ENCODE data around the gene LRPAP1. TPM values are rescaled to one million over a fixed set of nuclear protein-coding genes. Genes with fewer than 3 reads are reported as not detected.

LRPAP1 gene
- polyA plus RNA-seq, 1 of the 3 experiments (the other 2 are of a cell fraction) = 209 TPM

GRCh38 chr4:3476936-3477749, 55.1 kb downstream of the LRPAP1 start:
- POLR2A ChIA-PET = no interaction called here

More at GRCh38 chr4:3476936-3477749, 55.1 kb downstream of the LRPAP1 start:
- Histone ChIP-seq H3K27ac (ENCODE audit: low read depth in 2 of 2, low read length in 1 of 2) (no peak overlapping the region), H2AFZ (ENCODE audit: low read depth) (no peak overlapping the region), H3K36me3 (replicated peaks in 1 of 2; ENCODE audit: control insufficient read depth in 1 of 2, insufficient read depth in 2 of 2, low read length in 1 of 2) (no peaks in the 10 kb centered on the region), H3K27me3 (ENCODE audit: insufficient read depth) (no peaks in the 10 kb centered on the region), H3K4me2 (no peak overlapping the region), H3K4me3 (ENCODE audit: low read depth in 2 of 2, low read length in 1 of 2) (no peak overlapping the region), H3K9ac (no peak overlapping the region), H3K9me3 (no peaks in the 10 kb centered on the region), H3K9me2 (no peaks in the 10 kb centered on the region), H3F3A (replicated peaks; ENCODE audit: insufficient read depth) (no peaks in the 10 kb centered on the region), H4K20me1 (ENCODE audit: insufficient read depth) (no peaks in the 10 kb centered on the region), H3K4me1 (ENCODE audit: control insufficient read depth in 1 of 2, insufficient read depth in 2 of 2, low read depth in 1 of 2, low read length in 1 of 2) (peaks cover 0 to 3% of the 10 kb centered on the region in 2 experiments; a peak in 1 of 4 replicates), H3K79me2 (ENCODE audit: insufficient read depth) (no peaks in the 10 kb centered on the region)
- 63% methylated on average over 7 of the region's 27 CpGs for WGBS (ENCODE audit: low lambda C conversion rate)
- TF ChIP-seq TCF12 (IDR thresholded peaks at IDR 0.05) = no peak
- TF ChIP-seq, protein P1, sequence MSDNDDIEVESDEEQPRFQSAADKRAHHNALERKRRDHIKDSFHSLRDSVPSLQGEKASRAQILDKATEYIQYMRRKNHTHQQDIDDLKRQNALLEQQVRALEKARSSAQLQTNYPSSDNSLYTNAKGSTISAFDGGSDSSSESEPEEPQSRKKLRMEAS (IDR thresholded peaks at IDR 0.05; ENCODE audit: low read depth) = no peak
- TF ChIP-seq EZH2phosphoT487 (IDR thresholded peaks at IDR 0.05; ENCODE audit: borderline replicate concordance, low read depth) = no peak
- no peak for TF ChIP-seq TAF1 (IDR thresholded peaks at IDR 0.05; ENCODE audit: borderline replicate concordance, low read depth, low read length)
- no peak for TF ChIP-seq TEAD4 (IDR thresholded peaks at IDR 0.05; ENCODE audit: borderline replicate concordance, insufficient read depth)
- TF ChIP-seq NFIC (IDR thresholded peaks at IDR 0.05; ENCODE audit: borderline replicate concordance) = no peak
- no peak for TF ChIP-seq RXRA (IDR thresholded peaks at IDR 0.05; ENCODE audit: borderline replicate concordance, low read depth)
- TF ChIP-seq SMC3 (IDR thresholded peaks at IDR 0.05; ENCODE audit: low read depth, low read length) = no peak
- TF ChIP-seq MXI1 (IDR thresholded peaks at IDR 0.05; ENCODE audit: low read depth, low read length) = no peak
- no peak for TF ChIP-seq CHD2 (IDR thresholded peaks at IDR 0.05; ENCODE audit: low read length, partially characterized antibody)
- TF ChIP-seq CTCF (IDR thresholded peaks at IDR 0.05) = no peak
- no peak for TF ChIP-seq ELF1 (IDR thresholded peaks at IDR 0.05)
- TF ChIP-seq, protein P2, sequence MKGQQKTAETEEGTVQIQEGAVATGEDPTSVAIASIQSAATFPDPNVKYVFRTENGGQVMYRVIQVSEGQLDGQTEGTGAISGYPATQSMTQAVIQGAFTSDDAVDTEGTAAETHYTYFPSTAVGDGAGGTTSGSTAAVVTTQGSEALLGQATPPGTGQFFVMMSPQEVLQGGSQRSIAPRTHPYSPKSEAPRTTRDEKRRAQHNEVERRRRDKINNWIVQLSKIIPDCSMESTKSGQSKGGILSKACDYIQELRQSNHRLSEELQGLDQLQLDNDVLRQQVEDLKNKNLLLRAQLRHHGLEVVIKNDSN (IDR thresholded peaks at IDR 0.05; ENCODE audit: borderline replicate concordance, low read depth) = no peak
- no peak for TF ChIP-seq SIN3A (IDR thresholded peaks at IDR 0.05; ENCODE audit: borderline replicate concordance, low read depth, low read length)
- TF ChIP-seq YY1 (IDR thresholded peaks at IDR 0.05; ENCODE audit: low read depth) = no peak
- TF ChIP-seq GABPA (IDR thresholded peaks at IDR 0.05; ENCODE audit: low read depth) = no peak
- TF ChIP-seq ZBTB33 (IDR thresholded peaks at IDR 0.05; ENCODE audit: borderline replicate concordance, low read depth) = no peak
- no peak for TF ChIP-seq RFX5 (IDR thresholded peaks at IDR 0.05; ENCODE audit: low read length)
- CTCF ChIA-PET = interaction anchor here (1.0 to 5.8 kb wide), 4 partner anchors 25 to 369 kb away, joined by 3 to 34 read pairs (median 4); no protein-coding TSS in a partner anchor
- no peak for DNase-seq

All from SK-N-SH (cell line).